NCI-H146 treated with DMSO at 0.1 percent for 48 hours (cell line): ENCODE results near the gene GNAS-AS1.
A peak's percentile ranks its signal among the peaks of the same experiment; 100 is the strongest.

Experiments
- DNase-seq: peaks from one replicate; lab custom pipeline; 2025; ENCODE audit not compliant: unreplicated experiment; lab: John Stamatoyannopoulos, UW

The GNAS-AS1 gene

DNA sequence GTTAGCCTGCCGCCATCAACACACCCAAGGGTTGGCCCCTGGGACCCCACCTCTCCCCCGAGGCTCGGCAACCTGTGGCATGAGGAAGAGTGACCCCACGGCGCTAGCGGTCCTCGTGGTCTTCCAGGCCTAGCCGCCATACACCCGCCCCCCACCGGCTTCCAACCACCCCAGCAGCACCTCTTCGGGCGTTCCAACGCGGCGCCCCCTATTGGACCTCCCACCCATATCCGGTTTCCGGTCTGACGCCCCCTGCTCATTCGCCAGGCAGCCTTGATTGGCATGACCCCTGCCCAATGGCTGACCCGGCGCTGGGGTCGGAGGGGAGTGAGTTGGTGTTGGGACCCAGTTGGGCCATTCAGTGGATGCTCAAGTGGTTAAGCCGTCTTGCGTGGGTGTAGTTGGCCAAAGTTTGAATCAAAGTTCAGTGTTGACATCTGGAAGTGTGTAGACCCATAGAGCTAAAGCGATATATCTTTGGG, at the start of gene GNAS-AS1:
GNAS-AS1 (minus strand) TSS at position 210 of the 482 bp plus-strand sequence.
- no peak for DNase-seq

DNA sequence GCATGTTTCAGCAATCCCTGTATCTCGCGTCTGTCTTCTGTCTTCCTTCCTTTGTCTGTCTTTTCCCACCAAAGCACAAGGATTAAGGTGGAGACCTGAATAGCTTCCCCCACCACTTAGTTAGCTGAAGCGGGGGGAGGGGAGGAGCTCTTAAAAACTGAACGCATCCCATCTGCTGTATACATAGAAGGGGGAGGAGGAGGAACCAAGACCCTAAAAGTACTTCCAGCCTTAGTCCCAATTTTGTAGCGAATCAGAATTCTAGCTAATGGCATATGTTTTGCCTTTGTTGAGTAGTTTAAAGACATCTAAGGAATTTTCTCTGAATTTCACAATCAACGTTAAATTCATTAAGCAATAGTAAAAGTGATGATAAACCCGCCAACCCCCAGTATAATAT, 49.7 kb upstream of the GNAS-AS1 start:
- DNase-seq: no peak

DNA sequence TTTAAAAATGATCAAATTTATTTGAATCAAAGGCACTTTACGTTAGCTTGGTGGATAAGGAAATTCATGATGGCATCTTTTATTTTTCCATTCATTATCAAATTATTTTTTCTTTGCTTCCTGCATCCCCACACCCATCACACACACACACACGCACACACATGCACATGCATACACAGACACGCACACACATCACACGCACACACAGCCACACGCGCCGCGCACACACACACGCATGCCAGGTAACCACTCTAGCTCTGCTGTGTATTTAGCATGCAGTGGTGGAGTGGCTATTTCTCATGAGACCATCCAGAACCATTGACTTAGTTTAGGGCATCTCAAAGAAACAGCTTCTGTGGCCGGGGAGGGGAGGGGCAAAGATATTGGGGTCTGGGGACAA, 48.8 kb upstream of the GNAS-AS1 start:
- no peak for DNase-seq

DNA sequence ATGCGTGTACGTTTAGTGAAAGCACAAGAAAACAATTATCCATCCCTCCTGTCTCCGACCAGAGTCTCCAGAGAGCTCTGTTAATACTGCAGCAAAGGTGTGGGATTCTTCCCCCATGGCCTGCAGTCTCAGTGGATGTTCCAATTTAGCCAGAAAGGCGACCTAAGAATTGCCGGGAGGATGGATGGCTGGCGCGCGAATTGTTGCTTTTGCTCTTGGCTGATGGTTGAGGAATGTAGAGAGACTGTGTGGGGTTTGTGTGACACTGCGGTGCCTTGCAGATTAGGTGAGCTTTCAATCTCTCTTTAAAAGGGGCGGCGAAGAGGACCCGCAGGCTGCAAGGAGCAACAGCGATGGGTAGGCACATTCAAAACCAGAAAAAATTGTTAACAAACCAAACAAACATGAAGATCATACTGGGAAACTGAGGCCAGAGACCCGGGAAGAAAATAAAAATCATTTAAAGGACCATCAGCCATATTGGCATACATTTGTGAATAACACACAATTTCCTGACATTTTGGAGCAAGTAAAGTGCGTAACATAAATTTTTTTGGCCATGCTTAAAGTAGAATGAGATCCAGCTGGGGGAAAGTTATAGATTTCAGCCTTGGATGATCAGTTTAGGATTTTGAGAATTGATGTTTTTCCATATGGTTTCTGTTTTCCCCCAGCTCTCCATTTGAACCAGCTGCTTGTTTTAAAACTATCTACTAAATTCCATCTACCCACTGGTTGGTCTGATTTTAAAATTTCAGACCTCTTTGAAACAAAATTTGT, 48.1 kb upstream of the GNAS-AS1 start:
- DNase-seq: no peak

DNA sequence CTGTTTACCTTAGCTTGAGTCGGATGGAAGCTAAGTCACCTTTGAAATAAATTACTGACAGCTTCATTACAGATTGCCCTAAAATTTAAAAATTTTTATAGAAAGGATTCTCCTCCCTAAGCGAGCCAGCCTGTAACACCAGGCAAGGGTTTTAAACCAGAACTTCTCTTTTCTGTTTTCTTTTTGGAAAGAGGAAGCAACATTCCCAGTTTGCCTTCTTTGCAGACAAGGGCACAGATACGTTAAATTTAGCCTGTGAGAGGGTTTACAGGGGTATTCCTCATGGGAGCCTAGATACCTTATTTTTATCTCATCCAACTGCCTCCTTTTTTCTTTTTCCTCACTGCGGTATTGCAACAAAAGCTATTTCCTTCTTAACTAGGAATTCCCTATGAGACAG, 46.8 kb upstream of the GNAS-AS1 start:
- no peak for DNase-seq

DNA sequence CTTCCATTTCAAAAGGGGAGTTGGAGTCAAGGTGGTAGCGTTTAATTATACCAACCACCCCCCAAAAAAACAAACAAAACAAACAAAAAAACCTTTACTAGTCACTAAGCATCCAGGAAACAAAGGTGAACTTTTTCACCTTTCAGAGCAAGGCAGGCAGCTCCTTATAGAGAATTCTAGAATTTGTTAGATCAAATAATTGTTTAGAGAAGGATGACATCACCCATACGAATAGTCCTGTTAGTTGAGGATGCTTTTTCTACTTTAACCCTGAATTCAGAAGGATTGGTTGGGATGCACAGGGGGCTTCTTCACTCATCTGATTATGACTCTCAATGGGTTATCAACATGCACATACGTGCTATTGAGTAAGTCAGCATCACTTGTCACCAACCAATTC, 46.1 kb upstream of the GNAS-AS1 start:
- no peak for DNase-seq

DNA sequence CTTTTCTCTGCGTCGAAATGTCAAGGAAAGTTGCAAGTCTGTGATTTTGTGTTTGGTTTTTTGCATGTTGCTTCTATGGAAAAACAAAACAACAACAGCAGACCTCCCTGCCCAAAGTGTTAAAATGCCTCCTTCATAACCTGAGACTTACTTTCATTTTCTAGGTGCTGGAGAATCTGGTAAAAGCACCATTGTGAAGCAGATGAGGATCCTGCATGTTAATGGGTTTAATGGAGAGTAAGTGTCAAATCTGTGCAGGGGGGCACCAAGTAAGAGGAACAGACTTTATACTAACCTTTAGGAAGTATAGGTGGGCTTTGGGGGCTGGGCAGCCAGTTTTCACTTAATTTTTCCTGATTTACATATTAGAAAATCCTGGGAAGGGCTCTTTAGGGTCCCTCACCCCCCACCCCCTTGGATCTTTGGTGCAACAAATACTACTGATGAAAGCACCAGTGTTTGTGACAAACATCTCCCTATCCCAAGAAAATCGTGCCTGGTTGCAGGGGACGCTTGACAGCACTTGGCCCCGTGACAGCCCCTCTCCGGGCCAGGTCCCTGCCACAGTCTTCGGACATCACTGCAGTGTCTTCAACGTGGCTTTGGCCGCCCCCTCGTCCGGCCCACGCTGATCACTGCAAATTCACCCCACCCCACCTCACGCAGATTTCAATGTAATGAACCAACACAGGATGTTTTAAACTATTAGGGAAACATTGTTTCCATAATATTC, 44.9 kb upstream of the GNAS-AS1 start:
- no peak for DNase-seq

DNA sequence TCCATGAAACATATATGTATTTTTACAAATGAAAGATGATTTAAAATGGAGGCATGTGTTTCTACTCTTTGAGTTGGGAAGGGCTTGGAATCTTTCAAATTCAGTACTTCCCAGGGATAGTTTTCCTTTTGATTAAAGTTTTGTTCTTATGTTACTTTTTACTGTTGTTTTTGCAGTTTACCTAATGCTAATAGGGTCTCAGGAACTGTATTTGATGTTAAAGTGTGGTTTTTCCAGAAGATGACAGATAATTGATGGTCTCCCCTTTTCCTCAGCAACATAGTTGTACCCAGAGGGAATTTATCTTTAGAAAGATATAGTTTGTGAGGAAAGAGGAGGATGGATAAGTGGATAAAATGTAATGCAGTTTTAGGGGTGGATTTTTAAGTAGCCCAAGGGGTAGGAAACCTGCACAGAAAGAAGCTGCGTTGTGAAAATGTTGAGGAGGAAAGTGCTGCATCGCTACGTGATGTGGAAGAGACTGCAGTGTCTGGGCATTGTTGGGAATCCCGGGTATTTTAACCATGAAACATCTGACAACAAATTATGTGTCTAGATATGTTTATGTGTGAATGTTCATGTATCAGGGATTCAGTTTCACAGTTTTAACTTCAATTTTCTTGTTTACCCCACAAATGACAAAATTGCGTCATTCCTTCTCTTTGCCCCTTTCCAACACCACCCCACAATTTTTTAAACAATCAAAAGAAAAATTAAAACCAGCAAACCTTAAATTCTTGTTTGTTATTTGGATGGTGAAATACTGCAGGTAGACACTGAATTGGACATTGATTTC, 44.1 kb upstream of the GNAS-AS1 start:
- DNase-seq: no peak

DNA sequence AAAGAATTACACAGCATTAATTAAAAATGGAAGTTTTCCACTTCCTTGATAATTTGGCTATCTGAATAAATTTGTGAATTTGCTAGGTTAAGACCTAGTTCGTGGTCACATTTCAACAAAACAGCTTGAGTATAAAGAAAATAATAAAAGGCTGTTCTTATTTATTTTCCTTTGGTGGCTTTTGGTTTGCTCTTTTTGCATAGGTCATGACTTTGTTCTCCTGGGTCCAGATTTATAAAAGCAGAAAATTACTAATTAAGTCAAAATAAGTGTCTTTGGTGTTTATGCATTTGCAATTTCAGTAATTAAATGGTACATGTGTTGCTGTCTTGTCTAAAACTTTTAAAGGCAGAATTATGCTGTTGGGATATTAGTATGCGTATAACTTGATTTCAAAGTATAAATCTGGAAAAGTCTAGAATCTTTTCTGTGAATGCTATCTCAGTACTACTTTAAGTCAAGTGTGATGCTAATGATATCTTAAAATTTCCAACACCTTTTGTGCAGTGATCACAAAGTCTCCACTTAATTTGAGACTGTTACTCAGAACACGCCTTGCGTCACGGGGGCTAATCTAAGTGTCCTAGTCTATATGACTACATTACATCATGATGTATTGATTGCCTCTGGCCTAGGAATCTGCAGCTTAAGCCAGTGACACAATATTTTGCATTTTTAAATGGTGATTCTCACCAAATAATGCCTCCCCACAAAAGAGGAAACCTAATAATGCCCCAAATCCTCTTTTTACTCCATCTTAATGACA, 42.8 kb upstream of the GNAS-AS1 start:
- DNase-seq: no peak

DNA sequence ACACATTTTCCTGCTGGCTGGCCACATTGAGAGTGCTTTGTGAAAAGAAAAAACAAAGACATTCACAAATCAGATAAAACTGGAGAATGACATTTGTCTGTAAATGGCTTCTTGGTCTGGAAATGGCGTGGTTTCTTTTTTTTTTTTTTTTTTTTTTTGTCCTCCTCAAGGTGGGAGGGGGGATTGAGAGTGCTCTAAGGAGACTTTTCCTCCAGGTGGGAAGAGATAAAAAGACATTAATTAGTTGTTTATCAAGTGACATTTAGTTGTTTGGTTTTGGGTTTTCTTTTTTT, 42.2 kb upstream of the GNAS-AS1 start:
- DNase-seq: peak; percentile 68

DNA sequence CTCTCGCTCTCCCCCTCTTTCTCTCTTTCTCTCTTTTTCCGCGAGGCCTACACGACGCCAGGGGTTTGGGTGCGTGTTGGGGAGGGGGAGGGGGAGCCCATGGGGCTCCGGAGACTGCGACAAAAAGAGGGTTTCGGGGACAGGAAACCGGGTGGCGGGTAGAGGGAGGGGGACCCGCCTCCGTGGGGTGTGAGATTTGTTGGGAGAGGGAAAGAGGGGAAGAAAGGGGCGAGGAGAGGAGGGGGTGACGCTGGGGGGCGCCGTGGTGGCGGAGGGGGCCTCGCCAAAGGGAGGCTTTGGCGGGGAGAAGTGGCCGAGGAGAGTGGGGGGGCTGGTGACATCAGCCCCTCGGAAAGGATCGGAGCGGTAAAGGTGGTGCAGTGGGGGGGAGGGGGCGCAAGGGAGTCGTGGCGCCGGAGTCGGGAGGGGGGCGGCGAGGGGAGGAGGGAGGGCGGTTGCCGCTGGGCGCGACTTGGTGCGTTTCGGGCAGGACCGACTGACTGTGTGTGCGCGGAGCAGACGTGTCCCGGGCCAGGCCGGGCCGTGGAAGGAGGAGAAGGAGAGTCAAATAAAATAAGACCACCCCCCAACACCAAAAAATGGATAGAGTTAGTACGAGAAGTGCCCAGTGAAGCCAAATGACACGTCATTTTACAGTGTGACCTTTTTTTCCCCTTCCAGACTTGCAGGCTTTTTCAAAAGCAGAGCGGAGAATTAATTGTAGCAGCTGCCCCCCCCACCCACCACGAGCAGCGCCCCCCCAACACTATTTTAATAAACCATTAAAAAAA, 41.6 kb upstream of the GNAS-AS1 start:
- DNase-seq: peak; percentile 73

DNA sequence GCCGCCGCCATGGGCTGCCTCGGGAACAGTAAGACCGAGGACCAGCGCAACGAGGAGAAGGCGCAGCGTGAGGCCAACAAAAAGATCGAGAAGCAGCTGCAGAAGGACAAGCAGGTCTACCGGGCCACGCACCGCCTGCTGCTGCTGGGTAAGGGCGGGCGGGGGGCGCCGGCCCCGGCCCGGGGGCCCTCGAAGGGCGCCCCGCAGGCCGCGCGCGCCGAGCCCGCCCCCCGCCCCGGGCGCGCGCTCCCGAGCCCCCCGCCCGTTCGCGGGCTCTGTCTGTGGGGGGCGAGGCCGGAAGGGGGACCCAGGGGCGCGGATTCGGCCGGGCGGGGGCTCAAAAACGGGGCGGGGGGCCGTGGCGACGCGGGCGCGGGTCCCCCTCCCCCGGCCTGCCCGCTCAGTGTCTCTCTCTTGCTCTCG, 41.0 kb upstream of the GNAS-AS1 start:
- peak; percentile 34 for DNase-seq

DNA sequence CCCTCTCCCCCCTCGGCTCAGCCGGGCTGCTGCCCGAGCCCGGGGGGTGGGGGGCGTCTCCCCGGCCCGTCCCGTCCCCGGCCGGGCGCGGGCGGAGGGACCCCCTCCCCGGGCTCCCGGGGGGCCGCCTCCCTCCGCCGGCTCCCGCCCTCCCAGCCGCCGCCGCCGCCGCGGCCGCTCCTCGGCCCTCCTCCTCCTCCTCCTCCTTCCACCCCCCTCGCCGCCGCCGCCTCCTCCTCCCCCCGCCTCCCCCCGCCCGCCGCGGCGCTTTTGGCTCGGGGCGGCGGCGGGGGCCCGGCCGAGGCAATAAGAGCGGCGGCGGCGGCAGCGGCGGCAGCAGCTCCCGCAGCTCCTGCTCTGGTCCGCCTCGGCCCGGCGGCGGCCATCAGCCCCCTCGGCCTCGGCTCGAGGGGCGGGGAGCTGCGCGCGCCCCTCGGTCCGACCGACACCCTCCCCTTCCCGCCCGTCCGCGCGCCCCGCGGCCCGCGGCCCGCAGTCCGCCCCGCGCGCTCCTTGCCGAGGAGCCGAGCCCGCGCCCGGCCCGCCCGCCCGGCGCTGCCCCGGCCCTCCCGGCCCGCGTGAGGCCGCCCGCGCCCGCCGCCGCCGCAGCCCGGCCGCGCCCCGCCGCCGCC, 40.5 kb upstream of the GNAS-AS1 start:
- DNase-seq: no peak

DNA sequence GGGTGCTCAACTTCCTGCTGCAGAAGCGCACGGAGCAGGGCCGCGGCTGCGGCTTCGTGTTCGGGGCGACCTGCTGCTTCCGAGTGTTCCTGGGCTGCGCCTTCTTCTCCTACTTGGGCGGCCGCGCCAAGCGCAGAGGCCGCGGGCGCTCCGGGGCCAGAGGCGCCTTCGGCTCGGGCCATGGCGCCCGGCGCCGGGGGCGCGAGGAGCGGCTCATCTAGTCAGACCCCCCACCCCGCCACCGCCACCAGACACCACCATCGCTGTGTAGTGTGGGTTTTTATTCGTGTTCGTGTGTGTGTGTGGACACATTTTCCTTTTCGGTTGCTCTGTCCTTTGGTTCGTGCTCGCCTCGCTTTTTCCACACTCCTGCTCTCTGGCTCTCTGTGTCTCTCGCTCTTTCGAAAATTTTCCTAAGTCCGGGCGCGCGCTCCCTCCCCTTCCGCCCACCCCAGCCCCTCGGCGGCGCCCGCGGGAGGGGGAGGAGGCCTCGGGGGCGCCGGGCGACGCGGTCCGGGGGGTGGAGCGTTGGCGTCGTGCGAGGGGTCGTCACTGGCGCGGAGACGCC, 39.9 kb upstream of the GNAS-AS1 start:
- peak; percentile 70 for DNase-seq

DNA sequence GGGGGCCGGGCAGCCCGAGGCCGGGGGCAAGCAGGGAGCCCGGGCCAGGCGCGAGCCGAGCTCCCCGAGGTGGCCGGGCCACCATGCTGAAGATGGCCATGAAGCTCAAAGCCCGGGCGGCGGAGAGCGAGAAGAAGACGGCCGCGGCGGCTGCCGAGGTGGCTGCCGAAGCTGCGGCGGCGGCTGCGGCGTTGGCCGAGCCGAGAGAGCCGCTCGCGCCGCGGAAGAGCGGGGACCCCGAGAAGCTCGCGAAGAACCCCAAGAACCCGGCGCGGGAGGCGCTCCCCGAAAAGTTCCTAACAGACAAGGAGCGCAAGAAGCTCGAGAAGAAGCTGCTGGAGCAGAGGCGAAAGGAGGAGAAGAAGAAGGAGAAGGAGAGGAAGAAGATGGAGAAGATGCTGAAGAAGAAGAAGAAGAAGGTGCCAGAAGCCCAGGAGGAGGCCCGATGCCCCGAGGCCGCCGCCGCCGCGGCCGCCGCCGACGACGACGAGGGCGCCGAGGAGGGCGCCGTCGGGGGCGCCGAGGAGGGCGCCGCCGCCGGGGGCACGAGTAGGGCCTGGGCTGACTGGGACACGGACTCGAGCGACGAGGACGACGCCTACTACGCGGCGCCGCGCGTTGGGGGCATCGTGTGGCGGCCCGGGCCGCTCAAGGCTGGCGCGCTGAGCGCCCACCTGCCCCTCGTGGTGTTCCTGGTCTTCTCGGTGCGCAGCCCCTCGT, 39.3 kb upstream of the GNAS-AS1 start:
- DNase-seq: no peak

DNA sequence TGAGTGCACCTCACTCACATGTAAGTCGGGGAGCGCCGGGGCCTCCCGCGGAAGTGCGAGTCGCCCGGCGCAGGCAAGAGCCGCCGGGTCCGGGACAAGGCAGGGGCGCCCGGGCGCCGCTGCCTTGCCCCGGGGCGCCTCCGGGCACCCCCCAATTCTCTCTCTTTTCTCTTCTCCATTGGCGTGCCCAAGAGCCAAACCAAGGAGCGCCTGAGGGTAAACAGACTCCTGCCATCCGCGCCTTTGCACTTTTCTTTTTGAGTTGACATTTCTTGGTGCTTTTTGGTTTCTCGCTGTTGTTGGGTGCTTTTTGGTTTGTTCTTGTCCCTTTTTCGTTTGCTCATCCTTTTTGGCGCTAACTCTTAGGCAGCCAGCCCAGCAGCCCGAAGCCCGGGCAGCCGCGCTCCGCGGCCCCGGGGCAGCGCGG, 38.6 kb upstream of the GNAS-AS1 start:
- DNase-seq: no peak

DNA sequence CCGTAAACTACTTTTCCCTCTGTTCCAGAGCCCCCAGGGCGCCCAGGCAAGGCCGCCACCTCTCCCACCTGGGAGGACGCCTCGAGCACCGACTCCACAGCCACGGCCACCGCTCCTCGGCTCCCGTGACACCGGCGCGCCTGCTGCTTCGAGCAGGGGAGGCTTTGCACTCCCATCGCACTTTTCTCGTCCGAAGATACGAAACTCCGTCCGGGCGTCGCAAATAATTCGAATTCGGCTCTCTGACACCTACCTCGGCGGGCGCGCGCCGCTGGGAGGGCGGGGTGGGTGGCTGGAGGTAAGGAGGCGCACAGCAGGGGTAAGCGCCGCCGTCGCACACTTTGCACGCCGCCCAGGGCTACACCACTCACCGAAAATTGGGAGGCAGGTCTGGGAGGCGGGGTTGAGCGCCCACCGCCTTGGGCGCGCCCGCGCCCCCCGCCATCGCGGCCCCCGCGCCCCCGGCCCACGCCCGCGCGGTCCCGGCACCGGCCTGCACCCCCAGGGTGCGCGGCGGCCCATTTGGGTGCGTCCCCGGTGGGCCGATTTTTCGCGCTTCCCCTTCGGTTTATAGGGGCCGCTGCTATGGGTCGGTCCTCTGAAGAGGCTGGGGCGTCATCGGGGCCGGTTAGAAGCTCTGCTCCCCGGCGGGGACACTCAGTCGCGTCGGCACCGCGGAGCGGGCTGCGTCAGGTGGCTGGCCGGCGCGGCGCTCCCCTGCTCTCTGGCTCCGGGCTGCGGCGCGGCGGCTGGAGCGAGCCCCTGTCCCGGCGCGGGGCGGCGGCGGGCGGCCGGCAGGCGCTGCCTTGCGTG, 38.0 kb upstream of the GNAS-AS1 start:
- DNase-seq: peak; percentile 4

DNA sequence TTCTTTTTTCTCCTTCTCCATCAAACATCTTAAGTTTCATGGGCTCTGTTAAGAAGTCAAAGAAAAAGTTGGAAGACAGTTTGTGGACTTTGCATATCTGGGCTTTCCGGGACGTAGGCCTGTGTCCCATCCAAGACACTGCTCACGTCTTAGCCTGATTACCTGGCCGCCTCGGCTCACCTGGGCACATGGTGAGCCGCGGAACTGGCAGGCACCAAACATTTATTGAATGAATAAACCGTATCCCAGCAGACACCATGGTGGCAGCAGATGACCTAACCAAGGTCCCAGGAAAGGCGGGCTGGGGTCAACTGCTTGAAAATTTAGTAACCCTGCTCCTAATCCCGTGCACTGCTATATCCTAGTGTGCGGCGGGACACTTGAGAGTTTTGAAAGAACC, 37.4 kb upstream of the GNAS-AS1 start:
- no peak for DNase-seq
